Measurements from ENCODE around the gene AK1. TPM values are rescaled to one million over a fixed set of nuclear protein-coding genes. Genes with fewer than 3 reads are reported as not detected.

Gene AK1
- total and polyA plus RNA-seq, 2 of the 8 experiments (the other 6 are each of a cell fraction or from before 2014, with no cell fraction given) = 37.9 to 39.2 TPM

GRCh38 chr9:127913682-127914081 is 36.2 kb upstream of the AK1 start:
- Histone ChIP-seq H3K4me2 (ENCODE audit: insufficient read depth in 1 of 2, low read depth in 2 of 2, low read length in 2 of 2) (no peak overlapping the region), H3K4ac (replicated peaks; ENCODE audit: insufficient read length, low read depth, low read length) (no peak overlapping the region), H4K20me1 (replicated peaks in 1 of 2; ENCODE audit: control insufficient read depth in 1 of 2, insufficient read depth in 2 of 2, low read length in 2 of 2) (peaks cover 0 to 3% of the 10 kb centered on the region in 2 experiments), H4K5ac (ENCODE audit: insufficient read length, low read depth, low read length) (no peak overlapping the region), H2BK20ac (ENCODE audit: low read length) (no peak overlapping the region), H3K18ac (ENCODE audit: extremely low read depth, low read length) (no peak overlapping the region), H3K36me3 (ENCODE audit: control insufficient read depth in 2 of 4, insufficient read depth in 4 of 4, low read length in 3 of 4) (peaks cover 0 to 6% (median 0%) of the 10 kb centered on the region in 4 experiments; a peak in 1 of 8 replicates), H3K27ac (ENCODE audit: low read depth, low read length) (no peak overlapping the region), H3K4me3 (ENCODE audit: extremely low read depth in 1 of 4, insufficient read depth in 2 of 4, low read depth in 3 of 4, low read length in 4 of 4) (no peak overlapping the region), H4K8ac (ENCODE audit: extremely low read depth, insufficient read depth, low read length) (no peak overlapping the region), H3K4me1 (replicated peaks in 1 of 4; ENCODE audit: control insufficient read depth in 3 of 4, insufficient read depth in 4 of 4, low read length in 3 of 4) (peaks cover 4 to 8% (median 7%) of the 10 kb centered on the region in 4 experiments), H2BK15ac (ENCODE audit: low read length) (no peak overlapping the region), H3K23ac (ENCODE audit: insufficient read length) (no peak overlapping the region), H3K23me2 (ENCODE audit: low read depth, low read length) (peaks cover 5% of the 10 kb centered on the region), H3K79me2 (ENCODE audit: control insufficient read depth in 1 of 2, insufficient read depth in 2 of 2, low read length in 2 of 2) (no peaks in the 10 kb centered on the region), H2BK5ac (ENCODE audit: low read depth, low read length) (no peak overlapping the region), H2AFZ (ENCODE audit: low read length) (no peak overlapping the region), H3K27me3 (replicated peaks in 1 of 4; ENCODE audit: control insufficient read depth in 3 of 4, extremely low read depth in 1 of 4, insufficient read depth in 3 of 4, low read length in 3 of 4) (peaks cover 0 to 9% (median 8%) of the 10 kb centered on the region in 4 experiments; a peak in 5 of 7 replicates), H2AK5ac (ENCODE audit: low read depth, low read length) (no peak overlapping the region), H2BK120ac (replicated peaks; ENCODE audit: low read depth, low read length) (no peak overlapping the region), H3K9ac (replicated peaks in 1 of 4; ENCODE audit: extremely low read depth in 1 of 4, low read depth in 3 of 4, low read length in 3 of 4) (no peak overlapping the region), H3K14ac (ENCODE audit: insufficient read length) (no peak overlapping the region), H3K79me1 (ENCODE audit: low read depth, low read length) (no peaks in the 10 kb centered on the region), H3K9me3 (ENCODE audit: insufficient read depth in 2 of 2, low read depth in 1 of 2, low read length in 1 of 2) (no peaks in the 10 kb centered on the region), H2BK12ac (ENCODE audit: low read depth, low read length) (no peak overlapping the region), H4K91ac (replicated peaks; ENCODE audit: insufficient read length, low read length) (no peak overlapping the region), H3K56ac (replicated peaks; ENCODE audit: insufficient read length, low read depth, low read length) (no peak overlapping the region)
- WGBS, 2 experiments (ENCODE audit: extremely low coverage in 1 of 2, insufficient coverage in 1 of 2, insufficient read length in 1 of 2, insufficient replicate concordance in 2 of 2, low coverage in 1 of 2, low lambda C conversion rate in 2 of 2, missing lambda C conversion rate in 1 of 2) = 97% methylated on average over 11 of the region's 11 CpGs; no CpG with 5 or more reads in 1 of the 2 experiments
- ChIA-PET POLR2A (ENCODE audit: partially characterized antibody) (interaction anchor here (0.7 to 0.8 kb wide), 2 partner anchors 15 to 38 kb away, joined by 3 read pairs; no protein-coding TSS in a partner anchor), CTCF (ENCODE audit: partially characterized antibody) (interaction anchor here (1.1 to 1.8 kb wide), 7 partner anchors 8 to 179 kb away, joined by 3 to 7 read pairs (median 4); partner anchors contain the start of gene TOR2A)
- DNase-seq (ENCODE audit: low read depth in 1 of 2, low spot score in 2 of 2) (no peak), FAIRE-seq (no peak)
- TF ChIP-seq TCF12 (IDR thresholded peaks at IDR 0.05; ENCODE audit: low read depth, low read length) (no peak), JUND (IDR thresholded peaks at IDR 0.05; ENCODE audit: low read length) (no peak), GTF2F1 (IDR thresholded peaks at IDR 0.05; ENCODE audit: borderline replicate concordance, low read depth, low read length) (no peak), CHD2 (IDR thresholded peaks at IDR 0.05; ENCODE audit: low read length) (no peak), KDM1A (IDR thresholded peaks at IDR 0.05; ENCODE audit: borderline replicate concordance, low read length) (no peak), CBX8 (IDR thresholded peaks at IDR 0.05; ENCODE audit: borderline replicate concordance, low read depth, low read length) (no peak), EGR1 (IDR thresholded peaks at IDR 0.05; ENCODE audit: borderline replicate concordance, low read depth, low read length) (no peak), HDAC2 (IDR thresholded peaks at IDR 0.05; ENCODE audit: borderline replicate concordance in 1 of 2, low read depth in 2 of 2, low read length in 2 of 2) (no peak), CBX5 (IDR thresholded peaks at IDR 0.05; ENCODE audit: low read depth, low read length) (no peak), ASH2L (IDR thresholded peaks at IDR 0.05; ENCODE audit: low read length) (no peak), RXRA (IDR thresholded peaks at IDR 0.05; ENCODE audit: insufficient read depth, low read depth, low read length) (no peak), POU5F1 (IDR thresholded peaks at IDR 0.05; ENCODE audit: low read depth, low read length) (no peak), PHF8 (conservative IDR thresholded peaks at IDR 0.05; ENCODE audit: low read depth, low read length) (no peak), HDAC6 (IDR thresholded peaks at IDR 0.05; ENCODE audit: low read depth, low read length) (no peak)

Measured in H1 (cell line).